WTC11 (cell line): ENCODE results near the gene CDH1.

Source experiments
- ATF2 ChIP-seq: sonication (generic); formaldehyde crosslinking; IDR thresholded peaks from 2 replicates; pipeline ENCODE4 v1.8.1; 2022; ENCODE audit warnings: low read depth, missing genetic modification reagents, borderline replicate concordance
- CREB1 ChIP-seq: sonication (generic); formaldehyde crosslinking; IDR thresholded peaks from 2 replicates; pipeline ENCODE4 v1.8.0; 2023; ENCODE audit warnings: mild to moderate bottlenecking, missing genetic modification reagents
- CTCF ChIP-seq: fragments of 200-600 bp; IDR thresholded peaks from 2 replicates; pipeline ENCODE4 v1.8.0; 2022; ENCODE audit warnings: antibody characterized with exemption
- GABPB1 ChIP-seq: sonication (generic); formaldehyde crosslinking; IDR thresholded peaks from 2 replicates; pipeline ENCODE4 v1.8.1; 2023; ENCODE audit warnings: mild to moderate bottlenecking, missing genetic modification reagents
- NFYB ChIP-seq: sonication (generic); formaldehyde crosslinking; conservative IDR thresholded peaks from 2 replicates; pipeline ENCODE4 v1.8.0; 2022; ENCODE audit warnings: low read depth, missing genetic modification reagents
- NR1H2 ChIP-seq: sonication (generic); formaldehyde crosslinking; IDR thresholded peaks from 2 replicates; pipeline ENCODE4 v1.9.0; 2021; ENCODE audit warnings: mild to moderate bottlenecking, moderate library complexity, missing genetic modification reagents
- ZMAT4 ChIP-seq: fragments of 250-450 bp; sonication (Bioruptor Pico); IDR thresholded peaks from 2 replicates; pipeline ENCODE4 v1.9.0; 2021; ENCODE audit warnings: mild to moderate bottlenecking
- TF ChIP-seq, protein P1 (sequence below): sonication (generic); formaldehyde crosslinking; IDR thresholded peaks from 2 replicates; pipeline ENCODE4 v1.8.1; 2023; ENCODE audit warnings: mild to moderate bottlenecking, missing genetic modification reagents

- TF ChIP-seq ATF2 (no peak), CTCF (no peak), ZMAT4 (no peak), CREB1 (no peak), NR1H2 (CRISPR knock-in tag) (no peak), NFYB (peak; percentile 95), GABPB1 (CRISPR knock-in tag) (no peak; the same call in 1 of the 2 replicates)
- TF ChIP-seq, protein P1, sequence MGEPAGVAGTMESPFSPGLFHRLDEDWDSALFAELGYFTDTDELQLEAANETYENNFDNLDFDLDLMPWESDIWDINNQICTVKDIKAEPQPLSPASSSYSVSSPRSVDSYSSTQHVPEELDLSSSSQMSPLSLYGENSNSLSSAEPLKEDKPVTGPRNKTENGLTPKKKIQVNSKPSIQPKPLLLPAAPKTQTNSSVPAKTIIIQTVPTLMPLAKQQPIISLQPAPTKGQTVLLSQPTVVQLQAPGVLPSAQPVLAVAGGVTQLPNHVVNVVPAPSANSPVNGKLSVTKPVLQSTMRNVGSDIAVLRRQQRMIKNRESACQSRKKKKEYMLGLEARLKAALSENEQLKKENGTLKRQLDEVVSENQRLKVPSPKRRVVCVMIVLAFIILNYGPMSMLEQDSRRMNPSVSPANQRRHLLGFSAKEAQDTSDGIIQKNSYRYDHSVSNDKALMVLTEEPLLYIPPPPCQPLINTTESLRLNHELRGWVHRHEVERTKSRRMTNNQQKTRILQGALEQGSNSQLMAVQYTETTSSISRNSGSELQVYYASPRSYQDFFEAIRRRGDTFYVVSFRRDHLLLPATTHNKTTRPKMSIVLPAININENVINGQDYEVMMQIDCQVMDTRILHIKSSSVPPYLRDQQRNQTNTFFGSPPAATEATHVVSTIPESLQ (CRISPR knock-in tag): no peak
These were observed at the start of gene CDH1 for GRCh38 chr16:68737046-68737729.
